Naive B cell (primary cell): ENCODE measurements around the gene SIRPB2. TPM values are rescaled to one million over a fixed set of nuclear protein-coding genes. Genes with fewer than 3 reads are reported as not detected.
"Not testable (repeated sequence)": the region's sequence is repeated elsewhere in the genome, so short reads cannot be mapped to it uniquely, and the experiment has no call there.

Experiments used
- ATAC-seq, 2 donors: fragments of 150-1000 bp; cut with Tn5 transposase; 2 replicates each; pipeline ENCODE4 v1.10.0; 2021; ENCODE audit warnings: low read depth in 2 of 2, mild to moderate bottlenecking in 2 of 2, moderate library complexity in 2 of 2
- DNase-seq: peaks from one replicate; pipeline ENCODE4 v3.0.0; 2022
- H3K27ac Mint-ChIP-seq, 6 donors: one replicate each; pipeline ENCODE4 v1.8.0; 2020 to 2022; ENCODE audit warnings: mild to moderate bottlenecking in 6 of 6, mixed read lengths in 6 of 6, moderate library complexity in 5 of 6, inconsistent platforms in 2 of 6
- H3K27me3 Mint-ChIP-seq, 3 donors: one replicate each; pipeline ENCODE4 v1.8.0; 2021 to 2022; ENCODE audit warnings: mixed read lengths in 3 of 3, mild to moderate bottlenecking in 1 of 3
- H3K36me3 Mint-ChIP-seq, 2 donors: one replicate each; pipeline ENCODE4 v1.8.0; 2020 to 2022; ENCODE audit warnings: mixed read lengths in 2 of 2, inconsistent platforms in 1 of 2, mild to moderate bottlenecking in 1 of 2
- H3K4me1 Mint-ChIP-seq, 3 donors: one replicate each; pipeline ENCODE4 v1.8.0; 2020 to 2022; ENCODE audit warnings: mixed read lengths in 3 of 3, inconsistent platforms in 1 of 3, mild to moderate bottlenecking in 1 of 3, moderate library complexity in 1 of 3
- H3K4me3 Mint-ChIP-seq, 8 donors: one replicate each; pipeline ENCODE4 v1.8.0; 2020 to 2022; ENCODE audit warnings: mild to moderate bottlenecking in 8 of 8, mixed read lengths in 8 of 8, moderate library complexity in 8 of 8, inconsistent platforms in 2 of 8
- H3K9me3 Mint-ChIP-seq, 7 donors: one replicate each; pipeline ENCODE4 v1.8.0; 2020 to 2022; ENCODE audit warnings: mixed read lengths in 7 of 7, mild to moderate bottlenecking in 5 of 7, inconsistent platforms in 2 of 7, moderate library complexity in 1 of 7
- polyA plus RNA-seq, 6 donors: library from polyadenylated mRNA; unstranded; fragments of 300-500 nt; fragmentation: Illumina TruSeq; gene quantifications; one replicate each; pipeline ENCODE4 v1.2.3, GENCODE V29; 2021; ENCODE audit warnings: low read depth in 6 of 6

The SIRPB2 gene
- polyA plus RNA-seq, 6 donors from 2014 or later = 0.18 to 0.36 (median 0.22) TPM; not detected in 2

- H3K9me3 Mint-ChIP-seq = peaks cover 0 to 5% (median 2%) of the 10 kb centered on the region in 7 donors
- ATAC-seq = peak; percentile 51 to 57
- H3K27me3 Mint-ChIP-seq = peaks cover 15 to 27% (median 25%) of the 10 kb centered on the region in 3 donors
- peaks cover 17 to 44% (median 18%) of the 10 kb centered on the region in 3 donors for H3K4me1 Mint-ChIP-seq
- no peak overlapping the region for H3K27ac Mint-ChIP-seq
- peak overlapping the region in 2 of 8 donors; percentile 56 to 71 for H3K4me3 Mint-ChIP-seq
- H3K36me3 Mint-ChIP-seq = peaks cover 0 to 3% of the 10 kb centered on the region in 2 donors
- DNase-seq = no peak
These were observed 32.8 kb upstream of the SIRPB2 start for GRCh38 chr20:1524004-1524403.

GRCh38 chr20:1517010-1517409, 25.8 kb upstream of the SIRPB2 start:
- peaks cover 24 to 62% (median 50%) of the 10 kb centered on the region in 3 donors for H3K27me3 Mint-ChIP-seq
- H3K9me3 Mint-ChIP-seq = peaks cover 3 to 14% (median 9%) of the 10 kb centered on the region in 7 donors
- H3K4me3 Mint-ChIP-seq = no peak overlapping the region
- peaks cover 0 to 8% of the 10 kb centered on the region in 2 donors for H3K36me3 Mint-ChIP-seq
- no peak overlapping the region for H3K27ac Mint-ChIP-seq
- no peak for DNase-seq
- ATAC-seq = no peak
- peaks cover 11 to 15% (median 13%) of the 10 kb centered on the region in 3 donors for H3K4me1 Mint-ChIP-seq

GRCh38 chr20:1513801-1514200, 22.6 kb upstream of the SIRPB2 start:
- H3K4me3 Mint-ChIP-seq = no peak overlapping the region
- no peak for DNase-seq
- H3K4me1 Mint-ChIP-seq = no peaks in the 10 kb centered on the region
- no peak for ATAC-seq
- peaks cover 3 to 18% (median 8%) of the 10 kb centered on the region in 7 donors for H3K9me3 Mint-ChIP-seq
- peaks cover 27 to 57% (median 51%) of the 10 kb centered on the region in 3 donors for H3K27me3 Mint-ChIP-seq
- peaks cover 0 to 8% of the 10 kb centered on the region in 2 donors for H3K36me3 Mint-ChIP-seq
- H3K27ac Mint-ChIP-seq = no peak overlapping the region

GRCh38 chr20:1509237-1509636, 18.0 kb upstream of the SIRPB2 start:
- H3K27me3 Mint-ChIP-seq = peaks cover 30 to 55% (median 50%) of the 10 kb centered on the region in 3 donors
- no peak overlapping the region for H3K4me3 Mint-ChIP-seq
- H3K9me3 Mint-ChIP-seq = peaks cover 3 to 18% (median 8%) of the 10 kb centered on the region in 7 donors
- no peak for DNase-seq
- H3K27ac Mint-ChIP-seq = peak overlapping the region in 1 of 6 donors; percentile 31
- peak; percentile 60 to 70 for ATAC-seq
- peaks cover 0 to 8% of the 10 kb centered on the region in 2 donors for H3K36me3 Mint-ChIP-seq
- no peaks in the 10 kb centered on the region for H3K4me1 Mint-ChIP-seq

- peaks cover 33 to 56% (median 48%) of the 10 kb centered on the region in 3 donors for H3K27me3 Mint-ChIP-seq
- H3K4me3 Mint-ChIP-seq = no peak overlapping the region
These were observed 17.4 kb upstream of the SIRPB2 start for GRCh38 chr20:1508574-1508973.

GRCh38 chr20:1507276-1507675, 16.1 kb upstream of the SIRPB2 start:
- H3K36me3 Mint-ChIP-seq = peaks cover 0 to 8% of the 10 kb centered on the region in 2 donors
- peaks cover 38 to 60% (median 56%) of the 10 kb centered on the region in 3 donors for H3K27me3 Mint-ChIP-seq
- peaks cover 3 to 6% (median 4%) of the 10 kb centered on the region in 3 donors for H3K4me1 Mint-ChIP-seq
- H3K4me3 Mint-ChIP-seq = no peak overlapping the region
- peaks cover 0 to 10% (median 0%) of the 10 kb centered on the region in 7 donors for H3K9me3 Mint-ChIP-seq
- ATAC-seq (no peak), DNase-seq (no peak)
- no peak overlapping the region for H3K27ac Mint-ChIP-seq

More at GRCh38 chr20:1508574-1508973, 17.4 kb upstream of the SIRPB2 start:
- H3K36me3 Mint-ChIP-seq = peaks cover 0 to 8% of the 10 kb centered on the region in 2 donors
- no peak for DNase-seq
- no peak overlapping the region for H3K27ac Mint-ChIP-seq
- H3K4me1 Mint-ChIP-seq = peaks cover 0 to 2% (median under 1%) of the 10 kb centered on the region in 3 donors
- ATAC-seq = no peak
- peaks cover 3 to 18% (median 8%) of the 10 kb centered on the region in 7 donors for H3K9me3 Mint-ChIP-seq

- Mint-ChIP-seq H3K4me1 (peaks cover 3 to 6% (median 4%) of the 10 kb centered on the region in 3 donors), H3K27me3 (peaks cover 35 to 54% (median 52%) of the 10 kb centered on the region in 3 donors), H3K9me3 (peaks cover 0 to 3% (median 0%) of the 10 kb centered on the region in 7 donors), H3K4me3 (no peak overlapping the region), H3K27ac (no peak overlapping the region), H3K36me3 (peaks cover 0 to 8% of the 10 kb centered on the region in 2 donors)
- DNase-seq (no peak), ATAC-seq (no peak)
These were observed 14.7 kb upstream of the SIRPB2 start for GRCh38 chr20:1505871-1506270.

- no peak overlapping the region for H3K27ac Mint-ChIP-seq
- H3K36me3 Mint-ChIP-seq = peaks cover 0 to 8% of the 10 kb centered on the region in 2 donors
- no peak for DNase-seq
- H3K4me1 Mint-ChIP-seq = peaks cover 4 to 6% (median 5%) of the 10 kb centered on the region in 3 donors
- ATAC-seq = no peak
- no peak overlapping the region for H3K4me3 Mint-ChIP-seq
- peaks cover 37 to 57% (median 55%) of the 10 kb centered on the region in 3 donors for H3K27me3 Mint-ChIP-seq
- H3K9me3 Mint-ChIP-seq = peaks cover 0 to 3% (median 0%) of the 10 kb centered on the region in 7 donors
These were observed 14.1 kb upstream of the SIRPB2 start for GRCh38 chr20:1505361-1505760.

GRCh38 chr20:1503564-1504227, 12.5 kb upstream of the SIRPB2 start:
- H3K4me3 Mint-ChIP-seq = no peak overlapping the region
- peak; percentile 100 for ATAC-seq
- peaks cover 0 to 3% (median 0%) of the 10 kb centered on the region in 7 donors for H3K9me3 Mint-ChIP-seq
- H3K4me1 Mint-ChIP-seq = peaks cover 4 to 7% (median 6%) of the 10 kb centered on the region in 3 donors
- DNase-seq = peak; percentile 80
- peak overlapping the region in 4 of 6 donors; percentile 1 to 90 (median 46) for H3K27ac Mint-ChIP-seq
- peaks cover 37 to 62% (median 59%) of the 10 kb centered on the region in 3 donors for H3K27me3 Mint-ChIP-seq
- peaks cover 0 to 8% of the 10 kb centered on the region in 2 donors for H3K36me3 Mint-ChIP-seq

- Mint-ChIP-seq H3K27me3 (peaks cover 36 to 65% (median 49%) of the 10 kb centered on the region in 3 donors), H3K4me3 (no peak overlapping the region)
These were observed 9.3 kb upstream of the SIRPB2 start for GRCh38 chr20:1500496-1500895.

GRCh38 chr20:1499528-1500420, 8.6 kb upstream of the SIRPB2 start:
- peaks cover 0 to 8% of the 10 kb centered on the region in 2 donors for H3K36me3 Mint-ChIP-seq
- no peak overlapping the region for H3K4me3 Mint-ChIP-seq
- DNase-seq (no peak), ATAC-seq (no peak)
- peaks cover 0 to 6% (median 0%) of the 10 kb centered on the region in 7 donors for H3K9me3 Mint-ChIP-seq
- no peak overlapping the region for H3K27ac Mint-ChIP-seq
- peaks cover 36 to 58% (median 48%) of the 10 kb centered on the region in 3 donors for H3K27me3 Mint-ChIP-seq
- peaks cover 8 to 13% (median 12%) of the 10 kb centered on the region in 3 donors for H3K4me1 Mint-ChIP-seq

More at GRCh38 chr20:1500496-1500895, 9.3 kb upstream of the SIRPB2 start:
- Mint-ChIP-seq H3K36me3 (peaks cover 0 to 8% of the 10 kb centered on the region in 2 donors), H3K27ac (no peak overlapping the region), H3K4me1 (peaks cover 4 to 7% (median 6%) of the 10 kb centered on the region in 3 donors), H3K9me3 (peaks cover 0 to 6% (median 0%) of the 10 kb centered on the region in 7 donors)
- ATAC-seq (no peak), DNase-seq (no peak)

GRCh38 chr20:1497371-1497770, 6.2 kb upstream of the SIRPB2 start:
- ATAC-seq, H3K4me3 Mint-ChIP-seq, DNase-seq, H3K9me3 Mint-ChIP-seq, H3K27ac Mint-ChIP-seq, H3K36me3 Mint-ChIP-seq: not testable (repeated sequence)
- peaks cover 29 to 46% (median 34%) of the 10 kb centered on the region in 3 donors for H3K27me3 Mint-ChIP-seq
- peaks cover 24 to 28% (median 26%) of the 10 kb centered on the region in 3 donors for H3K4me1 Mint-ChIP-seq

GRCh38 chr20:1496930-1497329, 5.7 kb upstream of the SIRPB2 start:
- no peak for DNase-seq
- Mint-ChIP-seq H3K27ac (no peak overlapping the region), H3K4me3 (no peak overlapping the region), H3K27me3 (peaks cover 26 to 44% (median 34%) of the 10 kb centered on the region in 3 donors), H3K4me1 (peaks cover 29 to 32% (median 31%) of the 10 kb centered on the region in 3 donors), H3K36me3 (no peaks in the 10 kb centered on the region), H3K9me3 (peaks cover 0 to 6% (median 0%) of the 10 kb centered on the region in 7 donors)
- ATAC-seq = no peak
